ENCODE data around the gene DPH3.

DPH3 gene

DNA sequence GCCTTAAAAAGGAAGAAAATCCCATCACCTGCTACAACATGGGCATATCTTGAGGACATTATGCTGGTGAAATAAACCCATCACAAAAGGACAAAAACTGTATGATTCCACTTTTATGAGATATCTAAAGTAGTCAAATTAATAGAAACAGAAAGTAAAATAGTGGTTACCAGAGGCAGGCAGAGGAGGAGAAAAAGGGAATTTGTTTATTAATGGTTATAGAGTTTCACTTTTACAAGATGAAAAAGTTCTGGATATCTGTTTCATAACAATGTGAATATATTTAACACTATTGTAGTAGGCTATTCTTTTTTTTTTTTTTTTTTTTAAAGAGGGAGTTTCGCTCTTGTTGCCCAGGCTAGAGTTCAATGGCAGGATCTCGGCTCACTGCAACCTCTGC lies 40.4 kb downstream of the DPH3 start:
- TF ChIP-seq, protein P1, sequence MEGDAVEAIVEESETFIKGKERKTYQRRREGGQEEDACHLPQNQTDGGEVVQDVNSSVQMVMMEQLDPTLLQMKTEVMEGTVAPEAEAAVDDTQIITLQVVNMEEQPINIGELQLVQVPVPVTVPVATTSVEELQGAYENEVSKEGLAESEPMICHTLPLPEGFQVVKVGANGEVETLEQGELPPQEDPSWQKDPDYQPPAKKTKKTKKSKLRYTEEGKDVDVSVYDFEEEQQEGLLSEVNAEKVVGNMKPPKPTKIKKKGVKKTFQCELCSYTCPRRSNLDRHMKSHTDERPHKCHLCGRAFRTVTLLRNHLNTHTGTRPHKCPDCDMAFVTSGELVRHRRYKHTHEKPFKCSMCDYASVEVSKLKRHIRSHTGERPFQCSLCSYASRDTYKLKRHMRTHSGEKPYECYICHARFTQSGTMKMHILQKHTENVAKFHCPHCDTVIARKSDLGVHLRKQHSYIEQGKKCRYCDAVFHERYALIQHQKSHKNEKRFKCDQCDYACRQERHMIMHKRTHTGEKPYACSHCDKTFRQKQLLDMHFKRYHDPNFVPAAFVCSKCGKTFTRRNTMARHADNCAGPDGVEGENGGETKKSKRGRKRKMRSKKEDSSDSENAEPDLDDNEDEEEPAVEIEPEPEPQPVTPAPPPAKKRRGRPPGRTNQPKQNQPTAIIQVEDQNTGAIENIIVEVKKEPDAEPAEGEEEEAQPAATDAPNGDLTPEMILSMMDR (IDR thresholded peaks at IDR 0.05; ENCODE audit: low read length, missing control alignments) = no peak
- no peak overlapping the region for H3K4me3 ChIP-seq (replicated peaks; ENCODE audit: low read depth, low read length)
- no peak for DNase-seq (ENCODE audit: low read depth)

DNA sequence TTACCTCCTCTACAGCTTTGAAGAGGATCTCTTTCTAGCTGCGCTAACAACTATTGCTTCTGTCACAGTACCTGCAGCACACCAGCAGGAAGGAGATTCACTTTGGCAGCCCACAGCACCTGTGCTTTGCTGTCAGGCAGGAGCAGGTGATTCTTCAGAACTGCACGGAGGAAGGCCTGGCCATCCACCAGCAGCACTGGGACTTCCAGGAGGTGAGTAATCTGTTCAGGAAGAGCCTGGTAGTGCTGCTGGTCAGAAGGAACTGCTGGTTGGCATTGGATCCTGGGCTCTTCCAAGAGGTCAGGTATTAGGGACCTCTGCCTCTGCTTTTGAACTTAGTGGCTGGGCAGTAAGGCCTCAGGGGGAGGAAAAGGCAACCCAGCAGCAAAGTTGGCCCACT lies 42.2 kb downstream of the DPH3 start:
- H3K4me3 ChIP-seq (replicated peaks; ENCODE audit: low read depth, low read length) = no peak overlapping the region
- TF ChIP-seq, protein P1 (IDR thresholded peaks at IDR 0.05; ENCODE audit: low read length, missing control alignments) = no peak
- DNase-seq (ENCODE audit: low read depth) = no peak

DNA sequence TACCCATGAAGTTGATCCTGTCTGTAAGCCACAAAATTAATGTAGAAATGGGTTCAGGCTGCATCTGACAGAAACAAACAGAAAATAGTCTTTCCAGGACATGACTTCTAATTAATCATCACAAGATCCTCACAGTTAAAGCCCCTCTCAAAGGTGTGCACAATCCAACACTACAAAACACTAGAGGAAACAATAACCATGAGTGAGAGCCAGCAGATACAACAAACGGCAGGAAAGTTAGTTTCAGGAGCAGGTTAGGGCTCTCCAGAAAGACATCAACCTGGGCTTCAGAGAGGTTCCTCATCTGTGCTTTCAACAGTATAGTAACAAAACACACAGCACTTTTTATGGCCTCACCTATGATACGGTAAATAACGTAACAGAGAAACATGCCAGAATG lies 42.8 kb downstream of the DPH3 start:
- TF ChIP-seq, protein P1 (IDR thresholded peaks at IDR 0.05; ENCODE audit: low read length, missing control alignments) = no peak
- DNase-seq (ENCODE audit: low read depth) = no peak
- no peak overlapping the region for H3K4me3 ChIP-seq (replicated peaks; ENCODE audit: low read depth, low read length)

- DNase-seq (ENCODE audit: low read depth) = no peak
- H3K4me3 ChIP-seq (replicated peaks; ENCODE audit: low read depth, low read length) = no peak overlapping the region
- TF ChIP-seq, protein P1 (IDR thresholded peaks at IDR 0.05; ENCODE audit: low read length, missing control alignments) = no peak
Observed at GRCh38 chr3:16219777-16220176, 45.0 kb downstream of the DPH3 start.

- DNase-seq (ENCODE audit: low read depth) = no peak
- TF ChIP-seq, protein P1 (IDR thresholded peaks at IDR 0.05; ENCODE audit: low read length, missing control alignments) = no peak
- no peak overlapping the region for H3K4me3 ChIP-seq (replicated peaks; ENCODE audit: low read depth, low read length)
Observed at GRCh38 chr3:16216373-16216935, 48.3 kb downstream of the DPH3 start.

DNA sequence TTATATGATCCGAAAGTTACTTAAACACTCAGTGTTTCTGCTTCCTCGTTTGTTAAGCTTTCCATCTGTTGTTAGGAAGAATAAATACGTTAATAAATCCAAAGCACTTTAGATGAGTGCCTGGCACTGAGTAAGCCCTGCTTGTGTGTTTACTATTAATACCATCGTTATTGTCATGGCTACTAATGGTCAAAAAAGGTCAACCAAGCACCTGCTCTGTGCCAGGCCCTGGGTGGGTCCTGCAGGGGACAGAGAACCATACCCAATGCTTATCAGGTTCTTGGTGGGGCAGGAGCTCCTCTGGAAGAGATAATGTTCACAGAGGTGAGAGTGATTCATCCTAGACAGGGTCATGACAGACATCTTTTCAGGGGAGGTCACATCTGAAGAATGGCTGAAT lies 50.4 kb downstream of the DPH3 start:
- H3K4me3 ChIP-seq (replicated peaks; ENCODE audit: low read depth, low read length) = no peak overlapping the region
- TF ChIP-seq, protein P1 (IDR thresholded peaks at IDR 0.05; ENCODE audit: low read length, missing control alignments) = no peak
- DNase-seq (ENCODE audit: low read depth) = no peak

DNA sequence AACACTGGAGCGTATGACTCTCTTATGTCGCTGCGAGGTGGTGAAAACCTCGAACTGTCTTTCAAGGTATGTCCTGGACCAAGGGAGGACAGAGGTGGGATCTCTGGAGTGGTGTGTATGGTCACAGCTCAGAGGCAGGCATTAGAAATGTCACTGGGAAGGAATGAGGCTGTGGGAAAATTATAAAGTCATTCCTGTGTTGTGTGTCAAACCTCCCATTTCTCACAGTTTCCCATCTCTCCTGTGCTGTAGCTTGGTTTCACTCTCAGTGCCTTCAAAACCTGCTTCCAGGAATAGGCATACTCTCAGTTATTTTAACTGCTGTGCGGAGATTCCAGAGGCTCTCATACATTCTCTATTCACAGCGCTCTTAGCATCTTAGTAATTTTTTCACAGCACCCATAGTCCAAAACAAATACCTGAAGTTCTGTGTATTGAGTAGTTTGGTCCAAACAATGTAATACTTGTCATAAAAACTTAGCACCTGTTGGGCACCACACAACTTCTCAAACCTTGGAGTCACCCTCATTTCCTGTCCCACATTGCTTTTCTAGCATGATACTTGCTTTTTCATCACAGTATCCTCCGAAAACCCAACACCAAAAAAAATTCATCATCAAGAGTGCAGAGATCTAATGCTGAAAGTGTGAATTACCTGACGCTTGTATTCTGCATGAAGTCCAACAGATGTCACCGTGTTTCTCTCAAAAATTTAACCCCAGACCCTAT lies 53.4 kb downstream of the DPH3 start:
- H3K4me3 ChIP-seq (replicated peaks; ENCODE audit: low read depth, low read length) = no peak overlapping the region
- TF ChIP-seq, protein P1 (IDR thresholded peaks at IDR 0.05; ENCODE audit: low read length, missing control alignments) = no peak
- DNase-seq (ENCODE audit: low read depth) = no peak
